OCI-LY1 (cell line): ENCODE results near the gene ATP11B.

Source experiments
- H2AFZ ChIP-seq: fragments of 200-600 bp; sonication (generic), shearing (Covaris generic); 2 replicates; pipeline ENCODE4 v1.6.0; 2014; ENCODE audit warnings: antibody characterized with exemption, mild to moderate bottlenecking, low read length
- H3F3A ChIP-seq: fragments of 200-600 bp; sonication (generic), shearing (Covaris generic); 2 replicates; pipeline ENCODE4 v1.6.0; 2014; ENCODE audit warnings: mild to moderate bottlenecking, antibody characterized with exemption, low read length, moderate library complexity; ENCODE audit not compliant: insufficient read depth
- H3K27ac ChIP-seq: fragments of 200-600 bp; sonication (generic); 2 replicates; pipeline ENCODE4 v1.5.1; 2014; ENCODE audit warnings: low read length, mixed run types, mild to moderate bottlenecking, low read depth; ENCODE audit not compliant: poor library complexity, severe bottlenecking
- H3K27me3 ChIP-seq: fragments of 200-600 bp; sonication (generic); 2 replicates; pipeline ENCODE4 v1.6.0; 2014; ENCODE audit warnings: antibody characterized with exemption, mild to moderate bottlenecking, low read length, moderate library complexity; ENCODE audit not compliant: insufficient read depth
- H3K36me3 ChIP-seq: fragments of 200-600 bp; sonication (generic); 2 replicates; pipeline ENCODE4 v1.6.1; 2014; ENCODE audit warnings: mild to moderate bottlenecking, antibody characterized with exemption, low read length, moderate library complexity, mixed read lengths; ENCODE audit not compliant: insufficient read depth
- H3K4me1 ChIP-seq: fragments of 200-600 bp; sonication (generic); 2 replicates; pipeline ENCODE4 v1.5.1; 2014; ENCODE audit warnings: mild to moderate bottlenecking, low read length, moderate library complexity; ENCODE audit not compliant: insufficient read depth, severe bottlenecking
- H3K4me2 ChIP-seq: fragments of 200-600 bp; sonication (generic), shearing (Covaris generic); 2 replicates; pipeline ENCODE4 v1.6.1; 2014; ENCODE audit warnings: low read length
- H3K4me3 ChIP-seq: fragments of 200-600 bp; sonication (generic); 2 replicates; pipeline ENCODE4 v1.5.1; 2014; ENCODE audit warnings: low read length, low read depth, mild to moderate bottlenecking, mixed read lengths; ENCODE audit not compliant: poor library complexity, severe bottlenecking
- H3K79me2 ChIP-seq: fragments of 200-600 bp; shearing (Covaris generic); 2 replicates; pipeline ENCODE4 v1.6.1; 2016; ENCODE audit warnings: mixed run types, low read length, mixed read lengths; ENCODE audit not compliant: insufficient read depth
- H3K9ac ChIP-seq: fragments of 200-600 bp; sonication (generic), shearing (Covaris generic); 2 replicates; pipeline ENCODE4 v1.6.1; 2014; ENCODE audit warnings: mild to moderate bottlenecking, low read length, mixed read lengths
- H3K9me2 ChIP-seq: fragments of 200-600 bp; sonication (generic), shearing (Covaris generic); 2 replicates; pipeline ENCODE4 v1.6.1; 2014; ENCODE audit warnings: low read depth, mild to moderate bottlenecking, low read length, mixed read lengths
- H3K9me3 ChIP-seq: fragments of 200-600 bp; shearing (Covaris generic); 2 replicates; pipeline ENCODE4 v1.6.1; 2014; ENCODE audit warnings: low read length, mixed read lengths
- H4K20me1 ChIP-seq: fragments of 200-600 bp; sonication (generic), shearing (Covaris generic); 2 replicates; pipeline ENCODE4 v1.6.0; 2016; ENCODE audit warnings: mild to moderate bottlenecking, low read length; ENCODE audit not compliant: insufficient read depth
- CTCF ChIP-seq: fragments of 200-600 bp; sonication (generic), shearing (Covaris generic); IDR thresholded peaks from 2 replicates; pipeline ENCODE4 v1.5.1; 2017; ENCODE audit warnings: mild to moderate bottlenecking, antibody characterized with exemption, low read length, moderate library complexity, mixed read lengths
- EZH2 ChIP-seq: fragments of 200-600 bp; sonication (generic), shearing (Covaris generic); IDR thresholded peaks from 2 replicates; pipeline ENCODE4 v1.8.0; 2017; ENCODE audit warnings: borderline replicate concordance, mixed run types, mild to moderate bottlenecking, antibody characterized with exemption, low read length, moderate library complexity, mixed read lengths

Gene ATP11B

GRCh38 chr3:182965861-182966366 is 172.6 kb downstream of the ATP11B start:
- Histone ChIP-seq H3K79me2 (peaks cover 67% of the 10 kb centered on the region), H3K4me3 (no peak overlapping the region), H3F3A (no peaks in the 10 kb centered on the region), H3K9me3 (no peaks in the 10 kb centered on the region), H3K9me2 (no peaks in the 10 kb centered on the region), H3K27me3 (no peaks in the 10 kb centered on the region), H3K27ac (peak overlapping the region; percentile 8), H3K9ac (no peak overlapping the region), H4K20me1 (no peaks in the 10 kb centered on the region), H2AFZ (no peak overlapping the region), H3K4me2 (no peak overlapping the region), H3K36me3 (peaks cover 37% of the 10 kb centered on the region; the same call in 1 of the 2 replicates), H3K4me1 (peaks cover 43% of the 10 kb centered on the region)
- TF ChIP-seq CTCF = no peak
- no peak for TF ChIP-seq EZH2

- peak overlapping the region; percentile 72 for H3K27ac ChIP-seq
- peak overlapping the region; percentile 33 for H3K4me2 ChIP-seq
- no peaks in the 10 kb centered on the region for H3F3A ChIP-seq
- no peaks in the 10 kb centered on the region for H4K20me1 ChIP-seq
- no peaks in the 10 kb centered on the region for H3K9me2 ChIP-seq
- H3K4me3 ChIP-seq = no peak overlapping the region
- TF ChIP-seq CTCF (no peak), EZH2 (no peak)
- no peak overlapping the region for H2AFZ ChIP-seq
- H3K9me3 ChIP-seq = no peaks in the 10 kb centered on the region
- no peaks in the 10 kb centered on the region for H3K27me3 ChIP-seq
- H3K36me3 ChIP-seq = peaks cover 21% of the 10 kb centered on the region; the same call in 1 of the 2 replicates
- no peak overlapping the region; the same call in 1 of the 2 replicates for H3K9ac ChIP-seq
- peaks cover 83% of the 10 kb centered on the region for H3K79me2 ChIP-seq
- peaks cover 59% of the 10 kb centered on the region for H3K4me1 ChIP-seq
These were observed 174.2 kb downstream of the ATP11B start for GRCh38 chr3:182967218-182968204.

GRCh38 chr3:182969277-182969676 is 176.0 kb downstream of the ATP11B start:
- Histone ChIP-seq H3K27me3 (no peaks in the 10 kb centered on the region), H3K4me1 (peaks cover 63% of the 10 kb centered on the region), H3K27ac (peak overlapping the region; percentile 12), H3F3A (no peaks in the 10 kb centered on the region), H3K9me2 (no peaks in the 10 kb centered on the region), H2AFZ (no peak overlapping the region), H4K20me1 (no peaks in the 10 kb centered on the region), H3K9ac (no peak overlapping the region), H3K4me3 (no peak overlapping the region), H3K79me2 (peaks cover 93% of the 10 kb centered on the region), H3K4me2 (no peak overlapping the region), H3K36me3 (0 out of 2 replicates have a peak, but pooled peaks cover 4% of the 10 kb centered on the region), H3K9me3 (no peaks in the 10 kb centered on the region)
- TF ChIP-seq CTCF = no peak
- TF ChIP-seq EZH2 = no peak
